ENCODE data around the gene IRF2BP1. TPM values are rescaled to one million over a fixed set of nuclear protein-coding genes. Genes with fewer than 3 reads are reported as not detected.
A peak's percentile ranks its signal among the peaks of the same experiment; 100 is the strongest.

Gene IRF2BP1
- total and polyA plus RNA-seq, 10 donors, result 10.0 to 29.4 (median 22.5) TPM

GRCh38 chr19:45933759-45934158 is 47.8 kb upstream of the IRF2BP1 start:
- H3K9me3 ChIP-seq, result peaks cover 0 to 2% (median 0%) of the 10 kb centered on the region in 8 donors
- H3K4me1 ChIP-seq, result no peaks in the 10 kb centered on the region
- H3K36me3 ChIP-seq, result no peaks in the 10 kb centered on the region
- TF ChIP-seq CTCF (IDR thresholded peaks at IDR 0.05 in 8 of 11, conservative IDR thresholded peaks at IDR 0.05 in 3 of 11) (no peak), POLR2AphosphoS5 (IDR thresholded peaks at IDR 0.05) (no peak), POLR2A (IDR thresholded peaks at IDR 0.05) (no peak)
- WGBS, 5 donors, result 67 to 80% (median 76%) methylated on average over 9 of the region's 9 CpGs
- no peak overlapping the region for H3K4me3 ChIP-seq
- no peak overlapping the region for H3K27ac ChIP-seq
- DNase-seq, result peak; percentile 38
- peaks cover 0 to 90% (median 3%) of the 10 kb centered on the region in 7 donors for H3K27me3 ChIP-seq (replicated peaks in 1 of 7)
- intact Hi-C loops (cut with DNase I; ENCODE audit: low total_unique reads), result no loop called here

DNA sequence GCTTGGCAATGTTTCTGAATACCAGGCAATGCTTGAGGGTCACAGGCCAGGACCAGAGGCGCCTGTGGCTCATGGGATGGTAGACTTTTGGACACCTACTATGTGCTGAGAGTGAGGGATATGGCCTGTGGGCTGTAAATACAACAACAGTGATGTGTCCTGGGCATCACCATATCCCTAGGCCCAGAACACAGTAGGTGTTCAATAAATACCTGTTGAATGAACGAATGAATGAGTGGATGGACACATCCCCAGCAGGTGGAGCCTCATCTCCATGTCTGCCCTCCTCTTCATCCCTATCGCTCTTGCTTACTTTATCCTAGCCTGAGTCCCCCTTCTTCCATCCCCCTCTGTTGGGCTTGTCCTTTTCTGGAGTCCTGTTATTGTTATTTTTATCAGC is 45.1 kb upstream of the IRF2BP1 start:
- TF ChIP-seq CTCF (IDR thresholded peaks at IDR 0.05 in 8 of 11, conservative IDR thresholded peaks at IDR 0.05 in 3 of 11) (no peak), POLR2AphosphoS5 (IDR thresholded peaks at IDR 0.05) (no peak), POLR2A (IDR thresholded peaks at IDR 0.05) (no peak)
- Histone ChIP-seq H3K36me3 (no peaks in the 10 kb centered on the region), H3K4me1 (peaks cover 4 to 11% (median 8%) of the 10 kb centered on the region in 6 donors), H3K27ac (no peak overlapping the region), H3K4me3 (no peak overlapping the region), H3K27me3 (replicated peaks in 1 of 7) (peaks cover 0 to 64% (median 3%) of the 10 kb centered on the region in 7 donors), H3K9me3 (no peaks in the 10 kb centered on the region)
- DNase-seq, result peak; percentile 27
- intact Hi-C loops (cut with DNase I; ENCODE audit: low total_unique reads), result no loop called here
- WGBS, 5 donors, result 59 to 70% (median 63%) methylated on average over 3 of the region's 3 CpGs

GRCh38 chr19:45929247-45929646 is 43.3 kb upstream of the IRF2BP1 start:
- Histone ChIP-seq H3K27ac (no peak overlapping the region), H3K27me3 (replicated peaks in 1 of 7) (peaks cover 0 to 46% (median 0%) of the 10 kb centered on the region in 7 donors), H3K4me3 (no peak overlapping the region), H3K9me3 (no peaks in the 10 kb centered on the region), H3K4me1 (peaks cover 4 to 11% (median 8%) of the 10 kb centered on the region in 6 donors), H3K36me3 (no peaks in the 10 kb centered on the region)
- intact Hi-C loops (cut with DNase I; ENCODE audit: low total_unique reads), result loop anchor here (10.0 kb wide), 1 partner anchor 86 kb away; no protein-coding TSS in a partner anchor
- WGBS, 5 donors, result 79 to 90% (median 87%) methylated on average over 2 of the region's 2 CpGs
- TF ChIP-seq POLR2A (IDR thresholded peaks at IDR 0.05) (no peak), CTCF (IDR thresholded peaks at IDR 0.05 in 8 of 11, conservative IDR thresholded peaks at IDR 0.05 in 3 of 11) (no peak), POLR2AphosphoS5 (IDR thresholded peaks at IDR 0.05) (no peak)
- DNase-seq, result peak; percentile 10

- Histone ChIP-seq H3K27ac (no peak overlapping the region), H3K4me1 (peaks cover 4 to 11% (median 8%) of the 10 kb centered on the region in 6 donors), H3K4me3 (peak overlapping the region in 1 of 8 donors; percentile 26), H3K36me3 (no peaks in the 10 kb centered on the region), H3K9me3 (no peaks in the 10 kb centered on the region), H3K27me3 (replicated peaks in 1 of 7) (peaks cover 0 to 31% (median 0%) of the 10 kb centered on the region in 7 donors)
- TF ChIP-seq POLR2AphosphoS5 (IDR thresholded peaks at IDR 0.05), result peak; percentile 58 to 74 (median 74)
- no peak for TF ChIP-seq POLR2A (IDR thresholded peaks at IDR 0.05)
- TF ChIP-seq CTCF (IDR thresholded peaks at IDR 0.05 in 8 of 11, conservative IDR thresholded peaks at IDR 0.05 in 3 of 11), result peak in 5 of 11 experiments; percentile 7 to 22 (median 7)
- WGBS, 5 donors, result 9 to 11% (median 10%) methylated on average over 33 of the region's 33 CpGs
- peak; percentile 93 for DNase-seq
- intact Hi-C loops (cut with DNase I; ENCODE audit: low total_unique reads), result loop anchor here (10.0 kb wide), 1 partner anchor 87 kb away; no protein-coding TSS in a partner anchor
Measured at GRCh38 chr19:45927565-45928261, 41.8 kb upstream of the IRF2BP1 start.

All from spleen (tissue), 11 donors.